ENCODE results near the gene N4BP2L2.
"Not testable (repeated sequence)": the region's sequence is repeated elsewhere in the genome, so short reads cannot be mapped to it uniquely, and the experiment has no call there.

Gene N4BP2L2

DNA sequence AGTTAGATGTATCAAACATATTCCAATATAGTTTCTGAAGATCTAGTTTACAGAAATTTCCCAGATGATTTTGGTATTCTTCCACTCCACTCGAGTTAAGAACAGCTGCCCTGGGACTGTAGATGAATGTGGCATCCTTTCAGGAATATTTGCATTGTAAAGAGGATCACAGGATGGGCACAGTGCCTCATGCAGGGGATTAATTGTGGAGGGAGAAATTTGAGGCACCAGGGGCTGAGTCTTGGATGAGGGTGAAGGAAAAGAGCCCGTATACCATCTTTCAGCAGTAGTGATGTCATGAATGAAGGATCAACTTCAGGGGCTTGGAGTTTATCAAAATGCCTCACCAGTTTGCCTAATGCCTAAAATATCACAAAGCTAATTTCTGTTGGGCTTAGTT is 43.7 kb upstream of the N4BP2L2 start:
- no peak for DNase-seq (ENCODE audit: low read depth)
- no peak overlapping the region for H3K4me3 ChIP-seq (ENCODE audit: low read length)
- TF ChIP-seq, protein P1, sequence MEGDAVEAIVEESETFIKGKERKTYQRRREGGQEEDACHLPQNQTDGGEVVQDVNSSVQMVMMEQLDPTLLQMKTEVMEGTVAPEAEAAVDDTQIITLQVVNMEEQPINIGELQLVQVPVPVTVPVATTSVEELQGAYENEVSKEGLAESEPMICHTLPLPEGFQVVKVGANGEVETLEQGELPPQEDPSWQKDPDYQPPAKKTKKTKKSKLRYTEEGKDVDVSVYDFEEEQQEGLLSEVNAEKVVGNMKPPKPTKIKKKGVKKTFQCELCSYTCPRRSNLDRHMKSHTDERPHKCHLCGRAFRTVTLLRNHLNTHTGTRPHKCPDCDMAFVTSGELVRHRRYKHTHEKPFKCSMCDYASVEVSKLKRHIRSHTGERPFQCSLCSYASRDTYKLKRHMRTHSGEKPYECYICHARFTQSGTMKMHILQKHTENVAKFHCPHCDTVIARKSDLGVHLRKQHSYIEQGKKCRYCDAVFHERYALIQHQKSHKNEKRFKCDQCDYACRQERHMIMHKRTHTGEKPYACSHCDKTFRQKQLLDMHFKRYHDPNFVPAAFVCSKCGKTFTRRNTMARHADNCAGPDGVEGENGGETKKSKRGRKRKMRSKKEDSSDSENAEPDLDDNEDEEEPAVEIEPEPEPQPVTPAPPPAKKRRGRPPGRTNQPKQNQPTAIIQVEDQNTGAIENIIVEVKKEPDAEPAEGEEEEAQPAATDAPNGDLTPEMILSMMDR (IDR thresholded peaks at IDR 0.05; ENCODE audit: insufficient read depth, low read depth, low read length, missing control alignments), result no peak

DNA sequence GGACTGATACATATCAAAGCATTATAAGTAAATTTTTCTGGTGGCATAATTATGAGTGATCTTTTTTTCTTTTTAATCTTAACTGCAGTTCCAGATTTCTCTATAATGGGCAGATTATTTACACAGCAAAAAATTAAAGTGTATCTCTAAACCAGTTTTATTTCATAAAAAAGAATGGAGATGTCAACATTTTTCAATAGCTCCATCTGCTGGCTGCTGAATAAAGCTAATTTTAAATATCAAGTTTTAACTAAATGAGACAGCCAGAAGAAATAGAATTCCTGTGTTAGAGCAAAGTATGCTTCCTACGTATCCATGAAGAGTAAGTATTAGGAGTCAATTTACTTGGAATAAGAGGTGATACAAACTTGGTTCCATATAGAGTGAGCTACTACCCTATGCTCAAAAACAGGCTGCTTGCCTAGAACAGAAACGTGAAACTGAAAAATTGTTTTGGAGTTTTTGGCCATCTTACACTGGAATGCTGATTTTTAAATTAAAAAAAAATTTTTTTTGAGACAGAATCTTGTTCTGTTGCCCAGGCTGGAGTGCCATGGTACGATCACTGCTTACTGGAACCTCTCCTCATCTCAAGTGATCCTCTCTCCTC is 42.7 kb upstream of the N4BP2L2 start:
- TF ChIP-seq, protein P1 (IDR thresholded peaks at IDR 0.05; ENCODE audit: insufficient read depth, low read depth, low read length, missing control alignments), result peak; percentile 47
- no peak overlapping the region for H3K4me3 ChIP-seq (ENCODE audit: low read length)
- peak; percentile 29 for DNase-seq (ENCODE audit: low read depth)

DNA sequence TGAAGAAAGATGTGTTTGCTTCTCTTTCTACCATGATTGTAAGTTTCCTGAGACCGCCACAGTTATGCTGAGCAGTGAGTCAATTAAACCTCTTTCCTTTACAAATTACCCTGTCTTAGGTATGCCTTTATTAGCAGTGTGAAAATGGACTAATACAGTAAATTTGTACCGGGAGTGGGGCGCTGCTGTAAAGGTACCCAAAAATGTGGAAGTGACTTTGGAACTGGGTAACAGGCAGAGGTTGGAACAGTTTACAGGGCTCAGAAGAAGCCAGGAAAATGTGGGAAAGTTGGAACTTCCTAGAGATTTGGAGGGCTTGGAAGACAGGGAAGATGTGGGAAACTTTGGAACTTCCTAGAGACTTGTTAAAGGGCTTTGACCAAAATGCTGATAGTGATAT is 38.4 kb upstream of the N4BP2L2 start:
- no peak for DNase-seq (ENCODE audit: low read depth)
- H3K4me3 ChIP-seq (ENCODE audit: low read length), result no peak overlapping the region
- TF ChIP-seq, protein P1 (IDR thresholded peaks at IDR 0.05; ENCODE audit: insufficient read depth, low read depth, low read length, missing control alignments), result no peak

DNA sequence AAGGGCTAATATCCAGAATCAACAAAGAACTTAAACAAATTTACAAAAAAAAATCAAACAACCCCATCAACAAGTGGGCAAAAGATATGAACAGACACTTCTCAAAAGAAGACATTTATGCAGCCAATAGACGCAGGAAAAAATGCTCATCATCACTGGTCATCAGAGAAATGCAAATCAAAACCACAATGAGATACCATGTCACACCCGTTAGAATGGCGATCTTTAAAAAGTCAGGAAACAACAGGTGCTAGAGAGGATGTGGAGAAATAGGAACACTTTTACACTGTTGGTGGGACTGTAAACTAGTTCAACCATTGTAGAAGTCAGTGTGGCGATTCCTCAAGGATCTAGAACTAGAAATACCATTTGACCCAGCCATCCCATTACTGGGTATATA is 37.1 kb upstream of the N4BP2L2 start:
- not testable (repeated sequence) for H3K4me3 ChIP-seq (ENCODE audit: low read length); DNase-seq (ENCODE audit: low read depth)

DNA sequence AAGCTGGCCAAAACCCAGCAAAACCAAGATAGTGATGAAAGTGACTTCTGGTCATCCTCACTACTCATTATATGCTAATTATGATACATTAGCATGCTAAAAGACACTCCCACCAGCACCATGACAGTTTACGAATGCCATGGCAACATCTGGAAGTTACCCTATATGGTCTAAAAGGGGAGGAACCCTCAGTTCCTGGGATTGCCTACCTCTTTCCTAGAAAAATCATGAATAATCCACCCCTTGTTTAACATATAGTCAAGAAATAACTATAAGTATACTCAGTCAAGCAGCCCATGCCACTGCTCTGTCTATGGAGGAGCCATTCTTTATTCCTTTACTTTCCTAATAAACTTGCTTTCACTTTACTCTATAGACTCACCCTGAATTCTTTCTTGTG is 22.2 kb upstream of the N4BP2L2 start:
- H3K4me3 ChIP-seq (ENCODE audit: low read length); DNase-seq (ENCODE audit: low read depth): not testable (repeated sequence)

DNA sequence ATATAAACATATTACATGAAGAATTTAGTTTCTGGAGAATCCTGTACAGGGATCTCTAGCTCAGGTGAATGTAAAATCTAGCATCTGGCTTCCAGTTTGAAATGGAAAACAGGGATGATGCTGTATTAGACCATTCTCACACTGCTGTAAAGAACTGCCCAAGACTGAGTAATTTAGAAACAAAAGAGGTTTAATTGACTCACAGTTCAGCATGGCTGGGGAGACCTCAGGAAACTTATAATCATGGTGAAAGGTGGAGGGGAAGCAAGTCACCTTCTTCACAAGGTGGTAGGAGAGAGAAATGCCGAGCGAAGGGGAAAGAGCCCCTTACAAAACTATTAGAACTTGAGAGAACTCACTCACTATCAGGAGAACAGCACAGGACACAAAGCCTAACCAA is 17.0 kb upstream of the N4BP2L2 start:
- H3K4me3 ChIP-seq (ENCODE audit: low read length), result no peak overlapping the region
- no peak for DNase-seq (ENCODE audit: low read depth)
- TF ChIP-seq, protein P1 (IDR thresholded peaks at IDR 0.05; ENCODE audit: insufficient read depth, low read depth, low read length, missing control alignments), result no peak

DNA sequence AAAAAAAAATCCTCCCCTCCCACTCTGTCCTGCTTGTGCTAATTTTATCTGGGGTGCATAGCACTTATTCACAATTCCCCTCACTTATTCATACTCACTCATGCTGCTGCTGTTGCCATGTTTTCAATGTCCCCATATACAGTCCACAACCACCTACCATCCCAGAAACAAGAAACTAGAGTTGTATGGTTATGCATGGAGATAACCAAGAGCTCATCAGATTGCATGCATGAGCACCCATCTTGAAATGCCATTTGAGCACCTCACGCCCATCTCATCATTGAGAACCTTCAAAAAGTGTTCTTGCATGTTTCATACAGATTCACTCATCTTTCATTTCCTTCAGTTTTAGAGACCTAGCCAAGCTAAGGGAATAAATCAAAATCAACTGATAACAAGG is 15.1 kb upstream of the N4BP2L2 start:
- DNase-seq (ENCODE audit: low read depth), result no peak
- TF ChIP-seq, protein P1 (IDR thresholded peaks at IDR 0.05; ENCODE audit: insufficient read depth, low read depth, low read length, missing control alignments), result no peak
- no peak overlapping the region for H3K4me3 ChIP-seq (ENCODE audit: low read length)

DNA sequence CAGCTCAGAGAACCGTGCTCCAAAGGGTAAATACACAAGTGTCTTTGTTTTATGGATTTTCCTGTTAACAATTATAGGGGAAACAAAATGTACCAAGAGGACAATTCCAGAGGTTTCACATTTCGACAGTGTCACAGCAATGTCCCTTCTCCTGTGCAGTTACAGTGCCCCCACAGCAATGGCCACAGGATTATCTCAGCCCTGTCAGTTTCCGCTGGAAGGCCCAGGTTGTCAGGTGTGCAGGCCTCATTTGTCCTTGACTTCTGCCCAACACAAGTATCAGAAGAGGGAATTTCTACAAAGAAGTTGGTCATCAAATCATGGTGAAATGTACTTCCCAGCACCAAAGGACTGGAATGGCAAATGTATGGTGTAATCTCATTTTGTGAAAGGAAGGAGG is 11.2 kb upstream of the N4BP2L2 start:
- no peak overlapping the region for H3K4me3 ChIP-seq (ENCODE audit: low read length)
- TF ChIP-seq, protein P1 (IDR thresholded peaks at IDR 0.05; ENCODE audit: insufficient read depth, low read depth, low read length, missing control alignments), result no peak
- no peak for DNase-seq (ENCODE audit: low read depth)
